ENCODE data around the gene DTNBP1. TPM values are rescaled to one million over a fixed set of nuclear protein-coding genes. Genes with fewer than 3 reads are reported as not detected.

The DTNBP1 gene
- total RNA-seq, 2 donors from 2014 or later, result 15.8 to 22.3 TPM

GRCh38 chr6:15604843-15605242 is 58.0 kb downstream of the DTNBP1 start:
- intact Hi-C loops (cut with DNase I), result loop anchor here in 1 of 2 donors (10.0 kb wide), 1 partner anchor 100 kb away; no protein-coding TSS in a partner anchor
- DNase-seq (ENCODE audit: low spot score), result no peak

- no peak for DNase-seq (ENCODE audit: low spot score)
- intact Hi-C loops (cut with DNase I), result loop anchor here in 1 of 2 donors (10.0 kb wide), 1 partner anchor 97 kb away; no protein-coding TSS in a partner anchor
Measured at GRCh38 chr6:15602154-15602553, 60.7 kb downstream of the DTNBP1 start.

GRCh38 chr6:15598273-15598798 is 64.5 kb downstream of the DTNBP1 start:
- no peak for DNase-seq (ENCODE audit: low spot score)
- intact Hi-C loops (cut with DNase I), result no loop called here

GRCh38 chr6:15596186-15596896 is 66.5 kb downstream of the DTNBP1 start:
- intact Hi-C loops (cut with DNase I), result no loop called here
- DNase-seq (ENCODE audit: low spot score), result no peak

- intact Hi-C loops (cut with DNase I), result no loop called here
- DNase-seq (ENCODE audit: low spot score), result no peak
Measured at GRCh38 chr6:15595461-15596173, 67.2 kb downstream of the DTNBP1 start.

- DNase-seq (ENCODE audit: low spot score), result no peak
- intact Hi-C loops (cut with DNase I), result loop anchor here in 1 of 2 donors (1.0 kb wide), 1 partner anchor 72 kb away; no protein-coding TSS in a partner anchor
Measured at GRCh38 chr6:15594512-15595259, 68.1 kb downstream of the DTNBP1 start.

GRCh38 chr6:15593798-15594197 is 69.0 kb downstream of the DTNBP1 start:
- intact Hi-C loops (cut with DNase I), result loop anchor here in 1 of 2 donors (1.0 kb wide), 1 partner anchor 71 kb away; no protein-coding TSS in a partner anchor
- DNase-seq (ENCODE audit: low spot score), result no peak

- DNase-seq (ENCODE audit: low spot score), result no peak
- intact Hi-C loops (cut with DNase I), result no loop called here
Measured at GRCh38 chr6:15592610-15593009, 70.2 kb downstream of the DTNBP1 start.

GRCh38 chr6:15588971-15589634 is 73.7 kb downstream of the DTNBP1 start:
- intact Hi-C loops (cut with DNase I), result no loop called here
- no peak for DNase-seq (ENCODE audit: low spot score)

GRCh38 chr6:15586503-15586902 is 76.3 kb downstream of the DTNBP1 start:
- intact Hi-C loops (cut with DNase I), result no loop called here
- DNase-seq (ENCODE audit: low spot score), result no peak

- DNase-seq (ENCODE audit: low spot score), result no peak
- intact Hi-C loops (cut with DNase I), result no loop called here
Measured at GRCh38 chr6:15585760-15586214, 77.0 kb downstream of the DTNBP1 start.

GRCh38 chr6:15582499-15582898 is 80.3 kb downstream of the DTNBP1 start:
- intact Hi-C loops (cut with DNase I), result loop anchor here in 1 of 2 donors (5.0 kb wide), 1 partner anchor 940 kb away; no protein-coding TSS in a partner anchor
- no peak for DNase-seq (ENCODE audit: low spot score)

GRCh38 chr6:15581751-15582150 is 81.1 kb downstream of the DTNBP1 start:
- intact Hi-C loops (cut with DNase I), result loop anchor here in 1 of 2 donors (5.0 kb wide), 1 partner anchor 941 kb away; no protein-coding TSS in a partner anchor
- DNase-seq (ENCODE audit: low spot score), result no peak

GRCh38 chr6:15580326-15580725 is 82.5 kb downstream of the DTNBP1 start:
- no peak for DNase-seq (ENCODE audit: low spot score)
- intact Hi-C loops (cut with DNase I), result loop anchor here in 1 of 2 donors (5.0 kb wide), 1 partner anchor 942 kb away; no protein-coding TSS in a partner anchor

GRCh38 chr6:15578716-15579391 is 84.0 kb downstream of the DTNBP1 start:
- intact Hi-C loops (cut with DNase I), result no loop called here
- DNase-seq (ENCODE audit: low spot score), result no peak

- no peak for DNase-seq (ENCODE audit: low spot score)
- intact Hi-C loops (cut with DNase I), result no loop called here
Measured at GRCh38 chr6:15577550-15578171, 85.2 kb downstream of the DTNBP1 start.

- intact Hi-C loops (cut with DNase I), result no loop called here
- DNase-seq (ENCODE audit: low spot score), result no peak
Measured at GRCh38 chr6:15577106-15577505, 85.7 kb downstream of the DTNBP1 start.

Data from posterior vena cava (tissue), 2 donors.